Activated CD8-positive, alpha-beta memory T cell treated with anti-CD3 and anti-CD28 coated beads, Interleukin-2, amount 10 ng/mL, durations not matched to agents 7 days and 5 days (primary cell): Measurements from ENCODE around the gene CATSPER4. TPM values are rescaled to one million over a fixed set of nuclear protein-coding genes. Genes with fewer than 3 reads are reported as not detected.

Experiments
- ATAC-seq: fragments of 150-1000 bp; cut with Tn5 transposase; one replicate; pipeline ENCODE4 v1.10.0; 2021; ENCODE audit warnings: moderate library complexity
- CTCF ChIA-PET: fragments of 350-600 bp; sonication (Branson Sonifier 250); formaldehyde crosslinking; loops from one replicate; lab custom pipeline; 2021; ENCODE audit warnings: antibody characterized with exemption; lab: Charles Lee
- DNase-seq: peaks from one replicate; pipeline ENCODE4 v3.0.0-alpha.2; 2020
- H3K27ac Mint-ChIP-seq: one replicate; pipeline ENCODE4 v1.8.0; 2021; ENCODE audit warnings: mild to moderate bottlenecking, mixed read lengths
- H3K27me3 Mint-ChIP-seq: one replicate; pipeline ENCODE4 v1.8.0; 2021; ENCODE audit warnings: mixed read lengths
- H3K36me3 Mint-ChIP-seq: one replicate; pipeline ENCODE4 v1.8.0; 2021; ENCODE audit warnings: mild to moderate bottlenecking, mixed read lengths
- H3K4me1 Mint-ChIP-seq: one replicate; pipeline ENCODE4 v1.8.0; 2021; ENCODE audit warnings: mixed read lengths
- H3K4me3 Mint-ChIP-seq: one replicate; pipeline ENCODE4 v1.8.0; 2021; ENCODE audit warnings: mild to moderate bottlenecking, moderate library complexity, mixed read lengths
- H3K9me3 Mint-ChIP-seq: one replicate; pipeline ENCODE4 v1.8.0; 2022; ENCODE audit warnings: low read depth, mixed read lengths
- total RNA-seq, 2 experiments: library from RNA; stranded (reverse); gene quantifications; one replicate each; pipeline ENCODE4 v1.2.3, GENCODE V29; 2021

Gene CATSPER4
- total RNA-seq, 2 experiments from 2014 or later, result 0.15 TPM; not detected in 1

DNA sequence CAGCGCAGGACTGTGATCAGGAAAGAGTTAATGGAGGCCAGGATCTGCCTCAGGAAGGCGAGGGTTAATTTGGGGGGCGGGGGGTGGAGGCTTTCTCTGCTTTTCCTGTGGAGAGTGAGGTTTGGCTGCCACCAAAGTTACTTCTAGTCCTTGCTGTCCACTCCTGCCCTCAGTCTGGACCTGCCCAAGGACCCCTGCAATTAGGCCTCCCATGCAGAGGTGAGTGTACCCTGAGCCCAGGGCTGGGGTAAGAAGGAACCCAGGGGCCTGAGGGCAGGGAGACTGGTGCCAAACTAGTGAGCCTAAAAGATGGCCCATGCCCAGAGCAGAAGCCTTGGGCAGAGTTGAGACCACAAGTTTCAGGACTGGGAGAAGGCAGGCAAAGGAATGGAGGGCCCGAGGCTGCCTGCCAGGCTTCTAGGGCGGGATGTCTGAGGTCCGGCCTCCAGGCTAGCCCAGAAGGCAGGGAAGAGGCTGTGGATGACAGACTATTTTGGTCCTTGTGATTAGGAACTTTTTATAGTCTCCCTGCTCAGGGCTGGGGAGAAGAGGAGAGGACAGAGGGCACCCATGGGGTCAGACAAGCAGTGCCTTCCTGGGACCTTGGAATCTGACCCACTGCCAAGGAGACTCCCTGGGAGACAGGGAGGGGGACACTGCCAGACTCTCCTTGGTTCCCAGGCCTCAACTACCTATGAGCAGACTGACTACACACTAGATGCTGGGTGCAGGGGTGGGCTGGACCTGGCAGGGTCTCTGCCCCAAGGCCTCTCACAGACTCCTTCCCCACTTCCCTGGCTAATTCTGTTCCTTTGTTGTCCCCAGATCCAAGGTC, 31.3 kb upstream of the CATSPER4 start, which contains the start of gene FAM110D:
Gene FAM110D (plus strand): TSS at position 172 of the 835 bp plus-strand sequence. CDS start 2,213 bp downstream, outside the sequence.
- ATAC-seq (no peak), DNase-seq (no peak)
- CTCF ChIA-PET, result interaction anchor here (3.8 kb wide), 1 partner anchor 14 kb away, joined by 14 read pairs; no protein-coding TSS in a partner anchor
- H3K36me3 Mint-ChIP-seq, result no peaks in the 10 kb centered on the region
- H3K9me3 Mint-ChIP-seq, result no peaks in the 10 kb centered on the region
- H3K27me3 Mint-ChIP-seq, result peaks cover 74% of the 10 kb centered on the region
- H3K27ac Mint-ChIP-seq, result no peak within 1 kb of the TSS
- no peak within 1 kb of the TSS for H3K4me3 Mint-ChIP-seq
- H3K4me1 Mint-ChIP-seq, result peaks cover 10% of the 10 kb centered on the region

GRCh38 chr1:26159743-26160039, 30.7 kb upstream of the CATSPER4 start:
- DNase-seq, result no peak
- CTCF ChIA-PET, result interaction anchor here (3.8 kb wide), 1 partner anchor 14 kb away, joined by 14 read pairs; no protein-coding TSS in a partner anchor
- peaks cover 72% of the 10 kb centered on the region for H3K27me3 Mint-ChIP-seq

GRCh38 chr1:26160527-26161414, 29.6 kb upstream of the CATSPER4 start:
- H3K36me3 Mint-ChIP-seq, result no peaks in the 10 kb centered on the region
- H3K4me3 Mint-ChIP-seq, result no peak overlapping the region
- DNase-seq (no peak), ATAC-seq (no peak)
- H3K4me1 Mint-ChIP-seq, result peaks cover 18% of the 10 kb centered on the region
- no peak overlapping the region for H3K27ac Mint-ChIP-seq
- H3K9me3 Mint-ChIP-seq, result no peaks in the 10 kb centered on the region
- CTCF ChIA-PET, result interaction anchor here (0.6 to 3.8 kb wide), 7 partner anchors 9 to 124 kb away, joined by 3 to 14 read pairs (median 4); partner anchors contain the start of genes ZNF593 and ZNF593OS
- peaks cover 73% of the 10 kb centered on the region for H3K27me3 Mint-ChIP-seq

More at GRCh38 chr1:26159743-26160039, 30.7 kb upstream of the CATSPER4 start:
- peaks cover 10% of the 10 kb centered on the region for H3K4me1 Mint-ChIP-seq
- H3K27ac Mint-ChIP-seq, result no peak overlapping the region
- H3K36me3 Mint-ChIP-seq, result no peaks in the 10 kb centered on the region
- no peaks in the 10 kb centered on the region for H3K9me3 Mint-ChIP-seq
- H3K4me3 Mint-ChIP-seq, result no peak overlapping the region
- no peak for ATAC-seq

DNA sequence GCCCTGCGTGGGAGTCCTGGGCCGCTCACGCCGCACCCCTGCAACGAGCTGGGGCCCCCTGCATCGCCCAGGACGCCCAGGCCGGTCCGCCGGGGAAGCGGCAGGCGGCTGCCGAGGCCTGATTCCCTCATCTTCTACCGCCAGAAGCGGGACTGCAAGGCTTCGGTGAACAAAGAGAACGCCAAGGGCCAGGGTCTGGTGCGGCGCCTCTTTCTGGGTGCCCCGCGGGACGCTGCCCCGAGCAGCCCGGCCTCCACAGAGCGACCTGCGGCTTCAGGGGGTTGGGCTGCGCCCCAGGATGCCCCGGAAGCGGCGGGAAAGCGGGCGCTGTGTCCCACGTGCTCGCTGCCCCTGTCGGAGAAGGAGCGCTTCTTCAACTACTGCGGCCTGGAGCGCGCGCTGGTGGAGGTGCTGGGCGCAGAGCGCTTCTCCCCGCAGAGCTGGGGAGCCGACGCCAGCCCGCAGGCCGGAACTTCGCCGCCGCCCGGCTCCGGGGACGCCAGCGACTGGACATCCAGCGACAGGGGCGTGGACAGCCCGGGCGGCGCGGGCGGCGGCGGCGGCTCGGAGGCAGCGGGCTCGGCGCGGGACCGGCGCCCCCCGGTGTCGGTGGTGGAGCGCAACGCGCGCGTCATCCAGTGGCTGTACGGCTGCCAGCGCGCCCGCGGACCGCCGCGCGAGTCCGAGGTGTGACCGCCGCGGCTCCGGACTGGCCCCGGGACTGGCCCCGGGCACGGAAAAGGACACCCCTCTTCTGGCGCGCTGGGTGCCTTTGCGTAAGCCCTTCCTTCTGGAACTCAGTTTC, 28.8 kb upstream of the CATSPER4 start:
- Mint-ChIP-seq H3K27me3 (peaks cover 67% of the 10 kb centered on the region), H3K27ac (no peak overlapping the region), H3K4me3 (peak overlapping the region; percentile 48), H3K9me3 (no peaks in the 10 kb centered on the region), H3K36me3 (no peaks in the 10 kb centered on the region), H3K4me1 (peaks cover 20% of the 10 kb centered on the region)
- CTCF ChIA-PET, result interaction anchor here (0.6 to 3.8 kb wide), 9 partner anchors 8 to 255 kb away, joined by 3 to 14 read pairs (median 4); partner anchors contain the start of genes ZNF593 and ZNF593OS
- DNase-seq (peak; percentile 52), ATAC-seq (peak; percentile 64)

DNA sequence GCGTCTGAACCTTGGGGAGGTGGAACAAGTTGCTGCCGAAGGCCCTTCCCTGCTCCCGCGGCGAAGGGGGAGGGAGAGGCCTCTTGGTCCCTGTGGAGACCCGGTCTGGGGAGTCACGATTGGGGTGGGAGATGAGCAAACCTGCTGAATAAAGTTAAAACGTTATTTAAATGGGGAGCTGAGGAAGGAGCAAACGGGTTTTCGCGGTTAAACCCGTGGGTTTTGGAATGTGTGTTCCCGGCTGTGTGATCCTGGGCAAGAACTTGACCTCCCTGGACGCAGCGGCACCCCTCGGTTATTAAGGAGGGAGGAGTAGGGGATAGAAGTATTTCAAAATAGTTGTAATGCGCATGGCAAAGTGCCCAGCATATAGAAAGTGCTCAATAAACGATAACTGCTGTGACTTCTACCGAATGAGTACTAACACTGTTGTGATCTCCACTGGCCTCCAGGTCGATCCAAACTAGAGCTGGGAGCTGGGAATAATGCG, 28.1 kb upstream of the CATSPER4 start:
- Mint-ChIP-seq H3K27me3 (peaks cover 63% of the 10 kb centered on the region), H3K27ac (no peak overlapping the region), H3K36me3 (no peaks in the 10 kb centered on the region), H3K9me3 (no peaks in the 10 kb centered on the region), H3K4me1 (peaks cover 23% of the 10 kb centered on the region), H3K4me3 (peak overlapping the region; percentile 48)
- CTCF ChIA-PET, result interaction anchor here (1.0 to 3.8 kb wide), 7 partner anchors 17 to 255 kb away, joined by 3 to 14 read pairs (median 4); no protein-coding TSS in a partner anchor
- DNase-seq (no peak), ATAC-seq (no peak)

GRCh38 chr1:26163684-26164035, 26.7 kb upstream of the CATSPER4 start:
- Mint-ChIP-seq H3K4me3 (no peak overlapping the region), H3K9me3 (no peaks in the 10 kb centered on the region), H3K36me3 (no peaks in the 10 kb centered on the region), H3K4me1 (peaks cover 23% of the 10 kb centered on the region), H3K27ac (no peak overlapping the region), H3K27me3 (peaks cover 51% of the 10 kb centered on the region)
- ATAC-seq, result no peak
- DNase-seq, result no peak
- CTCF ChIA-PET, result interaction anchor here (0.7 to 2.5 kb wide), 17 partner anchors 11 to 253 kb away, joined by 3 to 7 read pairs (median 4); partner anchors contain the start of gene CEP85

- Mint-ChIP-seq H3K4me1 (peaks cover 23% of the 10 kb centered on the region), H3K27ac (no peak overlapping the region), H3K27me3 (peaks cover 46% of the 10 kb centered on the region), H3K36me3 (no peaks in the 10 kb centered on the region), H3K4me3 (peak overlapping the region; percentile 20), H3K9me3 (no peaks in the 10 kb centered on the region)
- peak; percentile 52 for DNase-seq
- peak; percentile 74 for ATAC-seq
- CTCF ChIA-PET, result interaction anchor here (0.7 to 3.3 kb wide), 18 partner anchors 10 to 253 kb away, joined by 3 to 16 read pairs (median 4); partner anchors contain the start of gene CEP85
These were observed 26.2 kb upstream of the CATSPER4 start for GRCh38 chr1:26164036-26164860.

DNA sequence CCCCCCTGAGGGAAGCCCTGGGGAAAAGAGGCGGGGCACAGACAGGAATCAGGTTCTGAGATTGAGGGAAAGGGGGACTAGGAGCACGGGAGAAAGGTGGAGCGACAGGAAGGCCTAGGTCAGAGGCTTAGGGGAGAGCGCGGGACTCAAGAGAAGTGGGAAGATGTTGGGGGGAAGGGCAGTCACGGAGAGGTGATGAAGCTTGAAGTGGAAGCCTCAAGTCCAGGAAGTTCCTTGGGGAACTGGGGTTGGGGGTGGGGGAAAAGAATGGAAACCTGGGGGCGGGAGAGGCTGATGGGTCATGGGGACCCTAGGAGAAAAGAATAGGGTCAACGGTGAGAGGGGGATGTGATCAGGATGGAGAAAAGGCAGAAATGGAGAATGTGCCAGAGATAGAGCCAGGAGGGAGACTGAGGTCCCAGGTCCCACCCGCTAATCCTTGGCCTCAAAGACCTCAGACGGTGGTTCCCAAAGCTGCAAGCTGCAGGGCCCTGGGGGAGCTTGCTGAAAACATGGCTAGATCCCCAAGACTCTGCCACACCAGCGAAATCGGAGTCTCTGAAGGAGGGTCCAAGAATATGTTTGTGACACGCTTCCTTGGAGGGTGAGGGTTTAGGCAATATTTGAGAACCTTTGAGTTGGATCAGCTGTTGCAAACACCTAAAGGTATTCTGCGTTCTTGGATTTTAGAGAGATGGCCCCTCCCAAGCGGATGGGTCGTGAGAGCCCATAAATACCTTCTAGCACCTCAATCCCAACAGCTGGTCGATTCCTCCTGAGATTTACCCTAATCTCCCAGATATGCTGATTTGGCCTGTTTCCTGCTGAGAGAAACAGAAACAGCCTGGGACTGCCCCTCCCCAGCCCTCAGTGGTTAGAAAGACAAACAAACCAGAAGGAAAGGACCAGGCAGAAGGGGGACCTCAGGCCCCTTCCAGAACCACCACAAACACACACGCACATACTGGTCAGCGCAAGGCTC, 25.2 kb upstream of the CATSPER4 start:
- CTCF ChIA-PET, result interaction anchor here (0.7 to 3.3 kb wide), 9 partner anchors 40 to 270 kb away, joined by 3 to 16 read pairs (median 4); partner anchors contain the start of gene CEP85
- no peak overlapping the region for H3K27ac Mint-ChIP-seq
- H3K27me3 Mint-ChIP-seq, result peaks cover 39% of the 10 kb centered on the region
- no peaks in the 10 kb centered on the region for H3K36me3 Mint-ChIP-seq
- peaks cover 23% of the 10 kb centered on the region for H3K4me1 Mint-ChIP-seq
- DNase-seq, result no peak
- no peak for ATAC-seq
- H3K4me3 Mint-ChIP-seq, result peak overlapping the region; percentile 20
- H3K9me3 Mint-ChIP-seq, result no peaks in the 10 kb centered on the region

DNA sequence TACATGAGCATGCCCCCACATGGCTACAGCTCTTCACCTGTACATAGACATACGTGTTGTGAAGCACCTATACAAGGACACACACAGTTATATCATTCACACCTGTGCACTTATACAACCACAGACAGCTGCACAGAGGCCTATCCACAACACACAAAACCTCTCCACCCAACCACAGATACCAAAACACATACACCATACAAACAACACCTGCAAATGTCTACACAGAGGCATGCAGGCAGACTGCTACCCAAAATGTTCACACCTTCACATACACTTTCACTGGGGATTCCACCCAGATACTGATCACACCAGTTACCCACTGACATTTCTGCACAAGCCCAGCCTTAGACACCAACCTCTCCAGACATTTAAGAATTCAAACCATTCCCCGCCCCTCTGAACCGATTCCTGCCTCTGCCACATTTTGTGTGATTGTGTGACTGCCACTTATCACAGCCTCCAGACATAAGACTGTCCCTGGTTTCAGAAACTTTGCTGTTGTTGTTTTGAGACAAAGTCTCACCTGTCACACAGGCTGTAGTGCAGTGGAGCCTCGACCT, 23.6 kb upstream of the CATSPER4 start:
- ATAC-seq, result no peak
- no peaks in the 10 kb centered on the region for H3K9me3 Mint-ChIP-seq
- CTCF ChIA-PET, result interaction anchor here (0.6 to 3.3 kb wide), 4 partner anchors 22 to 336 kb away, joined by 3 to 16 read pairs (median 4); partner anchors contain the start of gene CEP85

DNA sequence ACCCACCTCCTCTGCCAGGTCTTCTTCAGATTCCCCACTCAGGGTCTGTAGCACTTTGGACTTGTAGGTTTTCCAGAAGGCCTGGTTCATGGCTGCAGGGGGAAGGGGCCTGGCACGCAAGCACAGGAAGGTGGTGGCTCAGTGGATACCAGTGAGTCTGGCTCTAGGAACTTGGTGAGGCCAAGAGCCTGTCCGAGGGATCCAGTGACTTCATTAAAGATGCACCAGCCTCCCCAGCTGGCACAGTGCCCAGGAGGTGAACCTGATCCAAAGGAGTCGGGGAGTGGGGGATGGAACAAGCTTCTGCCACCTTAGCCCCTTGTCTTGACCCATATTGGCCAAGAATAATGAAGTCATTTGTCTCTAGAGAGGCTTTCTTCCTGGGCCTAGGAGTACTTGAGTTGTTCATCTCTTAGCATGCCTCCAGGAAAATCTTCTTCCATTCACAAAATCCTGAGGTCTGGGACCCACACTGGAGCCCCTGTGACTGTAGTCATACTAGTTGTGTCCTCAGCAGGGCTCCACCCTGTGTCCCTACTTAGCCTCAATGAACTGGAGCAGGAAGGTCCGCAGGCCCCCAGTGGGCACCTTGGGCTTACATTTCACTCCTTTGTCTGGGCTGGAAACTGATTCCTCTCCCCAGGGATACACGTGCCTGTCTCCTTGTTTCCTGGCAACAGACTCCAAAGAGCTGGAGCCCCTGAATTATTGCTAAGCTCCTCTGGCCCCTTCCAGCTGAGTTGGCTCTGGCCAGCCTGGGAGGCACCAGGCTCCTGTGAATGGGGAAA, 21.8 kb upstream of the CATSPER4 start, which contains the start of gene C1orf232:
Gene C1orf232 (minus strand): TSS at position 554 of the 788 bp plus-strand sequence. CDS start 464 bp downstream, at position 90.
- no peak for DNase-seq
- H3K9me3 Mint-ChIP-seq, result no peaks in the 10 kb centered on the region
- H3K36me3 Mint-ChIP-seq, result no peaks in the 10 kb centered on the region
- peak within 1 kb of the TSS; percentile 88 for H3K27ac Mint-ChIP-seq
- peak within 1 kb of the TSS; percentile 89 for H3K4me3 Mint-ChIP-seq
- CTCF ChIA-PET, result interaction anchor here (0.9 to 9.8 kb wide), 20 partner anchors 8 to 251 kb away, joined by 3 to 105 read pairs (median 8); partner anchors contain the start of genes CD52, CEP85, CNKSR1 and SH3BGRL3
- no peak for ATAC-seq
- peaks cover 31% of the 10 kb centered on the region for H3K4me1 Mint-ChIP-seq
- peaks cover 18% of the 10 kb centered on the region for H3K27me3 Mint-ChIP-seq

More for the DNA sequence above, 23.6 kb upstream of the CATSPER4 start:
- no peak overlapping the region for H3K4me3 Mint-ChIP-seq
- DNase-seq, result no peak
- H3K4me1 Mint-ChIP-seq, result peaks cover 36% of the 10 kb centered on the region
- H3K36me3 Mint-ChIP-seq, result no peaks in the 10 kb centered on the region
- H3K27ac Mint-ChIP-seq, result no peak overlapping the region
- H3K27me3 Mint-ChIP-seq, result peaks cover 30% of the 10 kb centered on the region
